ENCODE measurements around the gene C16orf78. TPM values are rescaled to one million over a fixed set of nuclear protein-coding genes. Genes with fewer than 3 reads are reported as not detected.
A peak's percentile ranks its signal among the peaks of the same experiment; 100 is the strongest.

C16orf78 gene
- total and polyA plus RNA-seq, 2 donors (not counting 1 experiment from before 2014, with no cell fraction given): not detected

- DNase-seq (peak; percentile 63), ATAC-seq (ENCODE audit: low read depth) (peak; percentile 76)
- Histone ChIP-seq H2AFZ (ENCODE audit: insufficient read depth, low read depth, low read length, poor library complexity, severe bottlenecking) (peak overlapping the region; percentile 83), H3K27ac (ENCODE audit: low read length in 2 of 2) (peak overlapping the region in 1 of 2 donors; percentile 48), H4K20me1 (ENCODE audit: control insufficient read depth, insufficient read depth, low read length, poor library complexity, severe bottlenecking) (no peaks in the 10 kb centered on the region), H3K9me3 (ENCODE audit: control extremely low read depth in 1 of 3, control insufficient read depth in 2 of 3, insufficient read depth in 1 of 3, low read length in 2 of 3) (no peaks in the 10 kb centered on the region), H3K9ac (ENCODE audit: low read length) (peak overlapping the region; percentile 45), H3K4me2 (replicated peaks; ENCODE audit: low read depth, low read length, poor library complexity, severe bottlenecking) (peak overlapping the region; percentile 73), H3K79me2 (ENCODE audit: control insufficient read depth, insufficient read depth, low read length) (no peaks in the 10 kb centered on the region), H3K27me3 (replicated peaks in 1 of 4; ENCODE audit: control extremely low read depth in 1 of 4, control insufficient read depth in 3 of 4, insufficient read depth in 4 of 4, low read length in 3 of 4) (no peaks in the 10 kb centered on the region), H3K36me3 (replicated peaks in 1 of 2; ENCODE audit: control extremely low read depth in 1 of 2, control insufficient read depth in 1 of 2, extremely low read depth in 1 of 2, insufficient read depth in 2 of 2, low read length in 1 of 2) (no peaks in the 10 kb centered on the region), H3K4me3 (ENCODE audit: control extremely low read depth in 1 of 5, extremely low read depth in 1 of 5, insufficient read depth in 1 of 5, low read depth in 2 of 5, low read length in 4 of 5) (peak overlapping the region in 4 of 5 experiments; percentile 15 to 48 (median 36)), H3K4me1 (ENCODE audit: control insufficient read depth in 2 of 2, insufficient read depth in 2 of 2, low read length in 2 of 2) (peaks cover 18 to 19% of the 10 kb centered on the region in 2 donors)
- WGBS (ENCODE audit: insufficient coverage): 2% methylated on average over 18 of the region's 18 CpGs
- Mint-ChIP-seq H3K9me3 (ENCODE audit: insufficient read depth) (no peaks in the 10 kb centered on the region), H3K27ac (peak overlapping the region; percentile 28), H3K4me1 (peaks cover 26% of the 10 kb centered on the region), H3K4me3 (peak overlapping the region; percentile 64), H3K27me3 (peaks cover 3% of the 10 kb centered on the region)
- CTCF ChIA-PET: interaction anchor here (0.8 kb wide), 1 partner anchor 152 kb away, joined by 3 read pairs; no protein-coding TSS in a partner anchor
- POLR2A ChIA-PET: no interaction called here
- intact Hi-C loops (cut with micrococcal nuclease): no loop called here
- no peak for TF ChIP-seq CTCF (IDR thresholded peaks at IDR 0.05)
- TF ChIP-seq EZH2 (IDR thresholded peaks at IDR 0.05; ENCODE audit: borderline replicate concordance, insufficient read depth, low read depth, low read length, poor library complexity, severe bottlenecking): no peak
These were observed 67.8 kb downstream of the C16orf78 start for GRCh38 chr16:49441366-49441780.

GRCh38 chr16:49442805-49443204 is 69.2 kb downstream of the C16orf78 start:
- Histone ChIP-seq H3K27me3 (replicated peaks in 1 of 4; ENCODE audit: control extremely low read depth in 1 of 4, control insufficient read depth in 3 of 4, insufficient read depth in 4 of 4, low read length in 3 of 4) (no peaks in the 10 kb centered on the region), H3K9me3 (ENCODE audit: control extremely low read depth in 1 of 3, control insufficient read depth in 2 of 3, insufficient read depth in 1 of 3, low read length in 2 of 3) (no peaks in the 10 kb centered on the region), H3K36me3 (replicated peaks in 1 of 2; ENCODE audit: control extremely low read depth in 1 of 2, control insufficient read depth in 1 of 2, extremely low read depth in 1 of 2, insufficient read depth in 2 of 2, low read length in 1 of 2) (no peaks in the 10 kb centered on the region), H3K4me2 (replicated peaks; ENCODE audit: low read depth, low read length, poor library complexity, severe bottlenecking) (no peak overlapping the region), H3K4me3 (ENCODE audit: control extremely low read depth in 1 of 5, extremely low read depth in 1 of 5, insufficient read depth in 1 of 5, low read depth in 2 of 5, low read length in 4 of 5) (no peak overlapping the region), H2AFZ (ENCODE audit: insufficient read depth, low read depth, low read length, poor library complexity, severe bottlenecking) (peak overlapping the region; percentile 83), H3K27ac (ENCODE audit: low read length in 2 of 2) (no peak overlapping the region), H3K79me2 (ENCODE audit: control insufficient read depth, insufficient read depth, low read length) (no peaks in the 10 kb centered on the region), H4K20me1 (ENCODE audit: control insufficient read depth, insufficient read depth, low read length, poor library complexity, severe bottlenecking) (no peaks in the 10 kb centered on the region), H3K9ac (ENCODE audit: low read length) (no peak overlapping the region), H3K4me1 (ENCODE audit: control insufficient read depth in 2 of 2, insufficient read depth in 2 of 2, low read length in 2 of 2) (peaks cover 18 to 19% of the 10 kb centered on the region in 2 donors)
- TF ChIP-seq EZH2 (IDR thresholded peaks at IDR 0.05; ENCODE audit: borderline replicate concordance, insufficient read depth, low read depth, low read length, poor library complexity, severe bottlenecking) (no peak), CTCF (IDR thresholded peaks at IDR 0.05) (no peak)
- no peaks in the 10 kb centered on the region for H3K27me3 Mint-ChIP-seq
- intact Hi-C loops (cut with micrococcal nuclease): no loop called here
- no peak overlapping the region for H3K4me3 Mint-ChIP-seq
- ChIA-PET CTCF (no interaction called here), POLR2A (no interaction called here)
- WGBS (ENCODE audit: insufficient coverage): 12% methylated on average over 4 of the region's 5 CpGs
- DNase-seq: no peak
- H3K27ac Mint-ChIP-seq: no peak overlapping the region
- ATAC-seq (ENCODE audit: low read depth): no peak
- peaks cover 26% of the 10 kb centered on the region for H3K4me1 Mint-ChIP-seq
- H3K9me3 Mint-ChIP-seq (ENCODE audit: insufficient read depth): no peaks in the 10 kb centered on the region

All from B cell (primary cell).